GM19463 (cell line): ENCODE data around the gene BRAT1.

Source experiments
- ATAC-seq: cut with Tn5 transposase; IDR thresholded peaks from one replicate; pipeline ENCODE4 v1.9.1; 2021; ENCODE audit warnings: mild to moderate bottlenecking, moderate library complexity; ENCODE audit not compliant: unreplicated experiment

BRAT1 gene

GRCh38 chr7:2500701-2501100 is 54.6 kb downstream of the BRAT1 start:
- ATAC-seq: no peak

- no peak for ATAC-seq
Measured at GRCh38 chr7:2499719-2500430, 55.4 kb downstream of the BRAT1 start.

DNA sequence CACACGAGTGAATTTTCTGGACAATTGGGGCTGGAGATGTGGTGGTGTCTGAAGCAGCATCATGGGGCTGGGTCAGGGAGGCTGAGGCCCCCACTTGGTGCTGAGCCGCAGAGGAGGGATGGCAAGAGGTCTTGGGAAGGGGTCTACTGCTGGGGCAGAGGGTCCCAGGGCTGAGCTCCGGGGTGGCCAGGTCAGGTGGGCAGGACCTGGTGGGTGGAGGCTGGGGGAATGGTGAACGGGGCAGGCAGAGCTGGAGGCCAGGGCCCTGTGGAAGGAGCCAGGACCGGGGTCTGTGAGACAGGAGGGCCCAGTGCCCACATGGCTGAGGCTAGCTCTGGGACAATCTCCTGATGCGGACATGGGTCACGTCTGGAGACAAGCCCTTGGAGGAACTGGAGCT is 56.1 kb downstream of the BRAT1 start:
- ATAC-seq: no peak

- no peak for ATAC-seq
Measured at GRCh38 chr7:2498708-2499107, 56.6 kb downstream of the BRAT1 start.

DNA sequence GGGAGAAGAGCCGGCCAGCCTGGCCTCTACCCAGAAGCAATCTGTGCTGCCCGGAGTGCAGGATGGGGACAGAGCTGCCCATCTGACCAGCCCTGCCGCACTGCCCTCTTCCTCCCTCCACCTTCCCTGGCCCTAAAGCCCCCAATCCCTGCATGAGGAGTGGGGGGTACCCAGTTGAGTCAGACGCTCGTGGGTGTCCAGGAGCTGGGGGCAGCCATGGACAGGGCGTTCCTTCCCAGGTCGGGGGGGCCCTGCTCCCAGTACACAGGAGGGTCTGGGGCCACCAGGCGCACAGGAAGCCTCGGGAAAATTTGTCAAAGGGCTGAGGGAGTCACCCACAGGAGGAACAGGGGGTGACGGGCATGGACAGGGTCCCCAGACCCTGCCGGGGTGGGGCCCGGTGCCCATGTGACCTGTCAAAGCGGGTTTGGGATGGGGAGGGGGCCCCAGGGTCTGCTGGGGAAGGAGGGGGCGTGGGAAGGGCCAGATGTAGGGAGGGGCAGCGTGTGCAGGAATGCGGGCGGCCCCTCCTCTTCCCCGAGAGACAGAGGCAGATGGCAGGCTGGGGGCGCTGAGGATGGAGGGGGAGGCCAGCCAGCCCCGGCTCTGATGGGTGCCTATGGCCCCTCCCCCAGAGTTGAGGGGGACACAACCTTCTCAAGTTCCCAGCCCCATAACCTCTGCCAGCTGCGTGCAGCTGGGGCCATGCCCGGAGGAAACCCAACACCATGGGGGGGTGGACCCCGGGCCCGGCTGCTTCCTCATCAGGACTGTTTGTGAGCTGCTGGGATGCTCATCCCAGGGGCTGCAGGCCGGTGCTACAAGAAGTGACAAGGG is 57.6 kb downstream of the BRAT1 start:
- ATAC-seq: no peak

DNA sequence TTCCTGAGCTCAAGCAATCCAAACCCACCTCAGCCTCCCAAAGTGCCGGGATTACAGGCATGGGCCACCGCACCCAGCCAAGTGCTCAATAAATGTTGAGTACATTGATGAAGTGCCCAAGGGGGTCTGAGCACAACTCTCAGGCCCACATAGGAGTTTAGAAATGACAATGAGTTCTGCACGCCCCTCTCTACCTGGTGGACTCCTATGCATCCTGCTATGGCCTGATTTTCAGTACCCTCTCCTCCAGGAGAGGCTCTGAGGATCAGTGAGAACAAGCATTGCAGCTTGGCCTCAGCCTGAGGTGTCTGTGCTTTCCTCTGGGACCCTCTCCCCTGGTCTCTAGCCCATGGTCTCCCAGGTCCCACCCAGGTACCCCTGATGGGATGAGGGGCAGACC is 58.3 kb downstream of the BRAT1 start:
- no peak for ATAC-seq

DNA sequence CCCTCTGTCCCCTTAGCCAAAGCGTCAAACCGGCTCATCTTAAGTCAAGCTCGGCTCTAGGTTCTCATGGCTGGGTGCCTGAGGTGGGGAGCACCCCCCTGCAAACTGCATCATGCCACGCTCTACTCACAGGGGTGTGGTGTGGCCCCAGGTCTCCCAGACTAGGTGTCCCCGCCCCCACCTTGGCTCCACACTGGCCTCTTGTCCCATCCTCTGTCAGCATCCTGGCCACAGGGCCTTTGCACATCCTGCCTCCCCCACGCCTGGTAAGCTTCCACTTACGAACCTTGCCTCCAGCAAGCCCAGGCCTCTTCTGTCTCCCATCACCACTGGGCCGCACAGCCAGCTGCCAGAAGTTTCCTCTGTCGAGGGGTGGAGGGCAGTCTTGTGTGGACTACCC is 58.9 kb downstream of the BRAT1 start:
- ATAC-seq: no peak

GRCh38 chr7:2495418-2496299 is 59.7 kb downstream of the BRAT1 start:
- ATAC-seq: no peak

GRCh38 chr7:2494191-2495130 is 60.9 kb downstream of the BRAT1 start:
- ATAC-seq: no peak

DNA sequence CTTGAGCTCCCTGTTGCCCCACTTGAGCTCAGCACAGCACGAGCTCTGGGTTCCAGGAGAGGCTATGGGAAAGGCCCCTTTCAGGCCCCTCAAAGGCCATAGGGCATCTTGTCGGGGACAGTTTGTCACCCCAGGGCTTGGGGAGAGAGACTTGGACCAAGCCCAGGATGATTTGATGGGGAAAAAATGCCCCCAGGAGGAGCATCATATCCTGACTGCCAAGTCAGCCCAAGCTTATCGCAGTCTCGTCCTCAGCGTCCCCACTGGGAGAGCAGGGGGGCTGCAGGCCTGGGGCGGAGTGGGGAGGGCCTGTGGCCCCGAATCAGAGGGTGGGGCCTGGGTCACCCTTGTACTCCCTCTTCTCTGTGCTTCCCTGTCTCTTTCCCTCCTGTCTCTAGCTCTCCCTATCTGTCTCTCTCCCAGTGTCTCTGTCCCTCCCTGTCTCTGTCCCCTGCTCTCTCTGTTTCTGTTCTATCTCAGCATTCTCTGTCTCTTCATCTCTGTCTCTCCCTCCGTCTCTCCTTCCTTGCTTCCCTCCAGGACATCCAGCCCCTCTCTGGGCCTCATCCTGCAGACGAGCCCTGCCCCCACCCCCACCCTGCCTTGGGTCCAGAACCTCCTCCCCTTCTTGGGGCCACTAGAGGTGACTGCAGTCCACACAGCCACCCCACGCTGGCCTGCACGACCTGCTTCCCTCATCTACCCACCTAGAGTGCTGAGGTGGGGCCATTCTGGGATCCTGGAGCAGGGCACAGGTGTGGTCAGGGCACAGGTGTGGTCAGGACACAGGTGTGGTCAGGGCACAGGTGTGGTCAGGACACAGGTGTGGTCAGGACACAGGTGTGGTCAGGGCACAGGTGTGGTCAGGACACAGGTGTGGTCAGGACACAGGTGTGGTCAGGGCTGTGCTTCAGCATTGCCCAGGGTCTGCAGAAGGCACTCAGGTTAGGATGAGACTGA is 61.8 kb downstream of the BRAT1 start:
- no peak for ATAC-seq

DNA sequence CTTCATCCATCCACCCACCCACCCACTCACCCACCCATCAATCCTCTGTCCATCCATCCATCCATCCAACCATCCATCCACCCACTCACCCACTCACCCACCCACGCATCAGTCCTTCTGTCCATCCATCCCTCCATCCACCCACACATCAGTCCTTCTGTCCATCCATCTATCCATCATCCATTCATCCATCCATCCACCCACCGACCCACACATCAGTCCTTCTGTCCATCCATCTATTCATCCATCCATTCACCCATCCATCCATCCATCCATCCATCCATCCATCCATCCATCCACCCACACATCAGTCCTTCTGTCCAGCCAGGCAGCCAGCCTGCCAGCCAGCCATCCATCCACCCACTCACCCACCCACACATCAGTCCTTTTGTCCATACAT is 63.3 kb downstream of the BRAT1 start:
- ATAC-seq: no peak

DNA sequence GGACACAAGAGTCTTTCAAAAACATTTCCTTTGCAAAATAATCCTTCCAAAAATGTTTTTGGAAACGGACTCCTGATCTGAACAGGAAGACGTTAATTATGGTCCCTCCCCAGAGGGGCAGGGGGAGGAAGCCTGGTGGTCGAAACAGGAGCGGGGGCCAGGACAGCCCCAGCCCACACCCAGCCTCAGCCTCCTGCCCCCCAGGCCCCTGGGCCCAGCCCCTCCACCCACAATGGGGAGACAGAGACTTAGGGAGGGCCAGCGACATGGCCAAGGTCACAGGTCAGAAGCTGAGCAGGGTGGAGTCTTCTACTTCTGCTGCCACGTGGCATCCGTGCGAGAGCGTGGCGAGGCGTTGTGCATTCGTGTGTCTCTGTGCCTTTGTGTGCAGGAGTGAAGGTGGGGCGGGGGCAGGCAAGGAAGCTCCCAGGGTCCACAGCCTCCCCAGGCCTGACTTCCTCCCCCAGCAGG is 65.1 kb downstream of the BRAT1 start:
- no peak for ATAC-seq

- no peak for ATAC-seq
Measured at GRCh38 chr7:2488681-2489080, 66.6 kb downstream of the BRAT1 start.

- no peak for ATAC-seq
Measured at GRCh38 chr7:2488272-2488645, 67.1 kb downstream of the BRAT1 start.
